Fibroblast of pulmonary artery (primary cell): ENCODE results near the gene ABHD12.

Source experiments
- DNase-seq: peaks from one replicate; pipeline ENCODE4 v3.0.0-alpha.2; 2010; ENCODE audit warnings: low read depth
- H3K4me3 ChIP-seq: replicated peaks from 2 replicates; pipeline ENCODE4 v1.5.1; 2011; ENCODE audit warnings: low read depth, mild to moderate bottlenecking, control low read depth, low read length, moderate library complexity
- CTCF ChIP-seq: IDR thresholded peaks from 2 replicates; pipeline ENCODE4 v1.5.1; 2011; ENCODE audit warnings: mild to moderate bottlenecking, control low read depth, low read length, inconsistent platforms; ENCODE audit errors: missing control alignments

The ABHD12 gene

DNA sequence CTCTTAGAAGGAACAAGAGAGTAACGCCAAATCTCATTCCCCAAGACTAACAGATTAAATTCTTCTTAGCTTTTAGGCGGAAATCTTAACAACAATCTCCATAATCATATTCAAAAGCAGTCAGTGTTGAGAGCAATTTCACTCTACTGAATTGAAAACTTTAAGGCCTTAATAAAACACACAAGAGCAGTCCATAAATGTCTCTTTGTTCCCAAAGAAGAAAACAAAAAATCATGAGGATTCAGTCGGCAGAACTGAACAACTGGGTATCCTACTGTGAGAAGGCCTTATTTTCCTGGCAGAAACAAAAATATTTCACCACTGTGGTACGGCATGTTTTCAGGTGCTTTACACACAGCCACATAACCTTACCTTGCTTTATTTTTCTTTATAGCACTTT, 14.4 kb downstream of the ABHD12 start:
- TF ChIP-seq CTCF = no peak
- DNase-seq = no peak
- H3K4me3 ChIP-seq = no peak overlapping the region

GRCh38 chr20:25374842-25375241, 15.8 kb downstream of the ABHD12 start:
- TF ChIP-seq CTCF = no peak
- DNase-seq = no peak
- H3K4me3 ChIP-seq = no peak overlapping the region

- no peak for TF ChIP-seq CTCF
- no peak overlapping the region for H3K4me3 ChIP-seq
- peak; percentile 81 for DNase-seq
These were observed 17.9 kb downstream of the ABHD12 start for GRCh38 chr20:25372584-25373336.

DNA sequence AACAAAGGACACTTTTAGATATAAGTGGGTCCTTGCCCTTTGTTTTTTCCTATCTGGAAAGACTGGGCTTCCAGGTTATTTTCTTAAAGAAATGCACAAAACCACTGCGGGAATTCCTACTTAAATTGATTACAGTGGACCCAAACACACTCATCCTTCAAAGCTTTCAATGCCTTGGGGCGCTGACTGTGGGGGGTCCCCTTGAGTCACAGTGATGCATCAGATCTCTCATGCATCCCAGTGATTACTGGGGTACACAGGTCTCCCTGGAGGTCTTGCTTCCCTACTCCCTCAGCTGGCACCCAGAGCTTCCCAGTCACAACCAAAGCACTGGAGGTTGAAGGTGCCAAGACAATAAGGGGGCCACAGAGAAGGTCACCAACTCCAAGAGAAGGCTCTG, 20.7 kb downstream of the ABHD12 start:
- no peak overlapping the region for H3K4me3 ChIP-seq
- TF ChIP-seq CTCF = no peak
- DNase-seq = no peak

GRCh38 chr20:25369529-25369928, 21.1 kb downstream of the ABHD12 start:
- H3K4me3 ChIP-seq = no peak overlapping the region
- DNase-seq = no peak
- TF ChIP-seq CTCF = no peak

GRCh38 chr20:25368976-25369375, 21.7 kb downstream of the ABHD12 start:
- DNase-seq = no peak
- TF ChIP-seq CTCF = no peak
- no peak overlapping the region for H3K4me3 ChIP-seq

- H3K4me3 ChIP-seq = no peak overlapping the region
- DNase-seq = no peak
- TF ChIP-seq CTCF = no peak
These were observed 22.1 kb downstream of the ABHD12 start for GRCh38 chr20:25368526-25368925.
